NCI-H1105 treated with DMSO at 0.1 percent for 48 hours (cell line): Measurements from ENCODE around the gene LARP4.
A peak's percentile ranks its signal among the peaks of the same experiment; 100 is the strongest.
"Not testable (repeated sequence)": the region's sequence is repeated elsewhere in the genome, so short reads cannot be mapped to it uniquely, and the experiment has no call there.

Experiments used
- DNase-seq: peaks from one replicate; lab custom pipeline; 2025; lab: John Stamatoyannopoulos, UW

LARP4 gene

GRCh38 chr12:50483488-50483887, 82.8 kb downstream of the LARP4 start:
- no peak for DNase-seq

- no peak for DNase-seq
Measured at GRCh38 chr12:50488801-50489200, 88.1 kb downstream of the LARP4 start.

- not testable (repeated sequence) for DNase-seq
Measured at GRCh38 chr12:50498119-50498518, 97.4 kb downstream of the LARP4 start.

- peak; percentile 72 for DNase-seq
Measured at GRCh38 chr12:50504798-50505674, 104.4 kb downstream of the LARP4 start, which contains the start of gene DIP2B. Gene DIP2B (plus strand): TSS chr12:50504985. CDS start chr12:50505141, 156 bp downstream.

GRCh38 chr12:50505675-50506530, 105.2 kb downstream of the LARP4 start:
- DNase-seq = no peak

- no peak for DNase-seq
Measured at GRCh38 chr12:50506753-50507473, 106.2 kb downstream of the LARP4 start.

GRCh38 chr12:50507474-50507838, 106.8 kb downstream of the LARP4 start:
- DNase-seq = no peak

GRCh38 chr12:50507930-50508329, 107.2 kb downstream of the LARP4 start:
- DNase-seq = no peak

GRCh38 chr12:50508414-50508813, 107.7 kb downstream of the LARP4 start:
- no peak for DNase-seq

- DNase-seq = no peak
Measured at GRCh38 chr12:50508970-50509663, 108.4 kb downstream of the LARP4 start.

GRCh38 chr12:50514526-50515276, 114.0 kb downstream of the LARP4 start:
- DNase-seq = no peak

- DNase-seq = no peak
Measured at GRCh38 chr12:50515587-50515986, 114.9 kb downstream of the LARP4 start.

GRCh38 chr12:50517421-50518048, 116.8 kb downstream of the LARP4 start:
- DNase-seq = no peak

GRCh38 chr12:50518090-50518489, 117.4 kb downstream of the LARP4 start:
- no peak for DNase-seq

GRCh38 chr12:50519353-50519752, 118.7 kb downstream of the LARP4 start:
- DNase-seq = no peak

GRCh38 chr12:50520416-50521207, 119.9 kb downstream of the LARP4 start:
- no peak for DNase-seq

GRCh38 chr12:50521781-50522180, 121.1 kb downstream of the LARP4 start:
- DNase-seq = not testable (repeated sequence)

GRCh38 chr12:50523772-50524171, 123.1 kb downstream of the LARP4 start:
- no peak for DNase-seq

- no peak for DNase-seq
Measured at GRCh38 chr12:50524621-50525020, 123.9 kb downstream of the LARP4 start.

- DNase-seq = no peak
Measured at GRCh38 chr12:50525422-50525821, 124.7 kb downstream of the LARP4 start.
